ENCODE data around the gene MRGPRG. TPM values are rescaled to one million over a fixed set of nuclear protein-coding genes. Genes with fewer than 3 reads are reported as not detected.
A peak's percentile ranks its signal among the peaks of the same experiment; 100 is the strongest.

The MRGPRG gene
- total RNA-seq, 2 experiments from 2014 or later, result not detected

GRCh38 chr11:3206156-3206921 is 12.3 kb downstream of the MRGPRG start:
- H3K9me3 Mint-ChIP-seq, result no peaks in the 10 kb centered on the region
- peaks cover 16% of the 10 kb centered on the region for H3K27me3 Mint-ChIP-seq
- no peak for TF ChIP-seq CTCF (IDR thresholded peaks at IDR 0.05)
- H3K4me3 Mint-ChIP-seq, result no peak overlapping the region
- no peaks in the 10 kb centered on the region for H3K4me1 Mint-ChIP-seq (ENCODE audit: low read depth)
- Histone ChIP-seq H3K27me3 (ENCODE audit: control insufficient read depth in 1 of 2, insufficient read depth in 2 of 2, low read length in 2 of 2) (peaks cover 17 to 18% of the 10 kb centered on the region in 2 experiments), H3K36me3 (ENCODE audit: insufficient read depth, low read length) (no peaks in the 10 kb centered on the region), H3K4me1 (ENCODE audit: insufficient read depth, low read length) (no peaks in the 10 kb centered on the region), H3K4me3 (ENCODE audit: low read length) (no peak overlapping the region), H3K9me3 (ENCODE audit: control insufficient read depth in 1 of 2, insufficient read depth in 1 of 2, low read length in 2 of 2) (peaks cover 0 to 19% of the 10 kb centered on the region in 2 experiments), H3K27ac (ENCODE audit: low read depth in 1 of 2, low read length in 2 of 2) (no peak overlapping the region)
- ChIA-PET CTCF (no interaction called here), POLR2A (no interaction called here)
- DNase-seq, result no peak
- no peak for ATAC-seq (ENCODE audit: poor library complexity)
- no peak overlapping the region for H3K27ac Mint-ChIP-seq
- intact Hi-C loops (cut with DNase I, micrococcal nuclease), result loop anchor here in 1 of 2 experiments (5.0 kb wide), 1 partner anchor 89 kb away; no protein-coding TSS in a partner anchor
- no peaks in the 10 kb centered on the region for H3K36me3 Mint-ChIP-seq (ENCODE audit: low read depth)

- no peak for TF ChIP-seq CTCF (IDR thresholded peaks at IDR 0.05)
- H3K4me1 ChIP-seq (ENCODE audit: insufficient read depth, low read length), result no peaks in the 10 kb centered on the region
- H3K27ac ChIP-seq (ENCODE audit: low read depth in 1 of 2, low read length in 2 of 2), result no peak overlapping the region
- peaks cover 0 to 19% of the 10 kb centered on the region in 2 experiments for H3K9me3 ChIP-seq (ENCODE audit: control insufficient read depth in 1 of 2, insufficient read depth in 1 of 2, low read length in 2 of 2)
- CTCF ChIA-PET, result no interaction called here
- Mint-ChIP-seq H3K4me3 (no peak overlapping the region), H3K27me3 (peaks cover 22% of the 10 kb centered on the region), H3K4me1 (ENCODE audit: low read depth) (no peaks in the 10 kb centered on the region), H3K9me3 (no peaks in the 10 kb centered on the region), H3K27ac (no peak overlapping the region), H3K36me3 (ENCODE audit: low read depth) (no peaks in the 10 kb centered on the region)
- ATAC-seq (ENCODE audit: poor library complexity) (no peak), DNase-seq (peak in 1 of 14 experiments; percentile 31)
- POLR2A ChIA-PET, result no interaction called here
- intact Hi-C loops (cut with DNase I, micrococcal nuclease), result loop anchor here in 1 of 2 experiments (5.0 kb wide), 1 partner anchor 88 kb away; no protein-coding TSS in a partner anchor
- H3K27me3 ChIP-seq (ENCODE audit: control insufficient read depth in 1 of 2, insufficient read depth in 2 of 2, low read length in 2 of 2), result peaks cover 19 to 21% of the 10 kb centered on the region in 2 experiments
- no peak overlapping the region for H3K4me3 ChIP-seq (ENCODE audit: low read length)
- no peaks in the 10 kb centered on the region for H3K36me3 ChIP-seq (ENCODE audit: insufficient read depth, low read length)
These were observed 13.1 kb downstream of the MRGPRG start for GRCh38 chr11:3205261-3206155.

- Histone ChIP-seq H3K4me1 (ENCODE audit: insufficient read depth, low read length) (no peaks in the 10 kb centered on the region), H3K27ac (ENCODE audit: low read depth in 1 of 2, low read length in 2 of 2) (no peak overlapping the region), H3K9me3 (ENCODE audit: control insufficient read depth in 1 of 2, insufficient read depth in 1 of 2, low read length in 2 of 2) (peaks cover 0 to 19% of the 10 kb centered on the region in 2 experiments), H3K4me3 (ENCODE audit: low read length) (no peak overlapping the region), H3K36me3 (ENCODE audit: insufficient read depth, low read length) (no peaks in the 10 kb centered on the region), H3K27me3 (ENCODE audit: control insufficient read depth in 1 of 2, insufficient read depth in 2 of 2, low read length in 2 of 2) (peaks cover 21 to 23% of the 10 kb centered on the region in 2 experiments)
- H3K27me3 Mint-ChIP-seq, result peaks cover 22% of the 10 kb centered on the region
- POLR2A ChIA-PET, result no interaction called here
- ATAC-seq (ENCODE audit: poor library complexity) (no peak), DNase-seq (no peak)
- no peaks in the 10 kb centered on the region for H3K4me1 Mint-ChIP-seq (ENCODE audit: low read depth)
- intact Hi-C loops (cut with DNase I, micrococcal nuclease), result loop anchor here in 1 of 2 experiments (5.0 kb wide), 1 partner anchor 87 kb away; no protein-coding TSS in a partner anchor
- CTCF ChIA-PET, result no interaction called here
- H3K9me3 Mint-ChIP-seq, result no peaks in the 10 kb centered on the region
- H3K4me3 Mint-ChIP-seq, result no peak overlapping the region
- no peak for TF ChIP-seq CTCF (IDR thresholded peaks at IDR 0.05)
- no peak overlapping the region for H3K27ac Mint-ChIP-seq
- H3K36me3 Mint-ChIP-seq (ENCODE audit: low read depth), result no peaks in the 10 kb centered on the region
These were observed 14.2 kb downstream of the MRGPRG start for GRCh38 chr11:3204141-3205015.

Measured in CD4-positive, alpha-beta T cell (primary cell).